Skeletal muscle satellite cell (primary cell): ENCODE data around the gene SHMT2.

Source experiments
- H3K27me3 ChIP-seq: 2 replicates; pipeline ENCODE4 v1.7.0; 2013; ENCODE audit warnings: low read length; ENCODE audit not compliant: control insufficient read depth, insufficient read depth
- H3K36me3 ChIP-seq: 2 replicates; pipeline ENCODE4 v1.7.0; 2013; ENCODE audit warnings: mild to moderate bottlenecking, control low read depth, low read length; ENCODE audit not compliant: insufficient read depth
- H3K4me1 ChIP-seq: 2 replicates; pipeline ENCODE4 v1.7.0; 2013; ENCODE audit warnings: low read length; ENCODE audit not compliant: control insufficient read depth, insufficient read depth
- H3K4me2 ChIP-seq: 2 replicates; pipeline ENCODE4 v1.7.0; 2013; ENCODE audit warnings: mild to moderate bottlenecking, low read length
- H3K4me3 ChIP-seq: 2 replicates; pipeline ENCODE4 v1.7.0; 2013; ENCODE audit warnings: low read length
- H3K9ac ChIP-seq: 2 replicates; pipeline ENCODE4 v1.7.0; 2013; ENCODE audit warnings: mild to moderate bottlenecking, low read depth, low read length, moderate library complexity
- H3K9me3 ChIP-seq: replicated peaks from 2 replicates; pipeline ENCODE4 v1.7.0; 2013; ENCODE audit warnings: mild to moderate bottlenecking, control low read depth, low read length

SHMT2 gene

GRCh38 chr12:57250541-57250940, 21.0 kb downstream of the SHMT2 start:
- Histone ChIP-seq H3K4me1 (peaks cover 21% of the 10 kb centered on the region), H3K9me3 (no peaks in the 10 kb centered on the region), H3K27me3 (no peaks in the 10 kb centered on the region), H3K36me3 (peaks cover 9% of the 10 kb centered on the region), H3K4me3 (no peak overlapping the region), H3K9ac (no peak overlapping the region), H3K4me2 (peak overlapping the region; percentile 11)

- H3K4me1 ChIP-seq = peaks cover 19% of the 10 kb centered on the region
- no peak within 1 kb of the TSS for H3K9ac ChIP-seq
- peaks cover 13% of the 10 kb centered on the region for H3K36me3 ChIP-seq
- no peaks in the 10 kb centered on the region for H3K27me3 ChIP-seq
- H3K4me2 ChIP-seq = peak within 1 kb of the TSS; percentile 11
- H3K9me3 ChIP-seq = no peaks in the 10 kb centered on the region
- H3K4me3 ChIP-seq = no peak within 1 kb of the TSS
These were observed 21.4 kb downstream of the SHMT2 start, which contains the start of gene STAC3 for GRCh38 chr12:57250956-57251355. STAC3 (minus strand) TSS chr12:57251187; CDS start chr12:57249636, 1,551 bp downstream.

- no peak overlapping the region for H3K4me2 ChIP-seq
These were observed 25.2 kb downstream of the SHMT2 start for GRCh38 chr12:57254506-57255280.

GRCh38 chr12:57255916-57256315, 26.4 kb downstream of the SHMT2 start:
- Histone ChIP-seq H3K9ac (no peak overlapping the region), H3K36me3 (peaks cover 45% of the 10 kb centered on the region), H3K4me3 (no peak overlapping the region)

More at GRCh38 chr12:57254506-57255280, 25.2 kb downstream of the SHMT2 start:
- Histone ChIP-seq H3K27me3 (no peaks in the 10 kb centered on the region), H3K36me3 (peaks cover 42% of the 10 kb centered on the region), H3K9me3 (no peaks in the 10 kb centered on the region), H3K4me3 (no peak overlapping the region), H3K4me1 (peaks cover 9% of the 10 kb centered on the region), H3K9ac (no peak overlapping the region)

GRCh38 chr12:57258977-57259970, 29.8 kb downstream of the SHMT2 start:
- Histone ChIP-seq H3K4me3 (no peak overlapping the region), H3K4me1 (no peaks in the 10 kb centered on the region), H3K27me3 (no peaks in the 10 kb centered on the region), H3K36me3 (peaks cover 52% of the 10 kb centered on the region), H3K9me3 (no peaks in the 10 kb centered on the region), H3K4me2 (no peak overlapping the region), H3K9ac (no peak overlapping the region)

More at GRCh38 chr12:57255916-57256315, 26.4 kb downstream of the SHMT2 start:
- H3K4me2 ChIP-seq = no peak overlapping the region
- H3K27me3 ChIP-seq = no peaks in the 10 kb centered on the region
- H3K9me3 ChIP-seq = no peaks in the 10 kb centered on the region
- H3K4me1 ChIP-seq = peaks cover 2% of the 10 kb centered on the region

DNA sequence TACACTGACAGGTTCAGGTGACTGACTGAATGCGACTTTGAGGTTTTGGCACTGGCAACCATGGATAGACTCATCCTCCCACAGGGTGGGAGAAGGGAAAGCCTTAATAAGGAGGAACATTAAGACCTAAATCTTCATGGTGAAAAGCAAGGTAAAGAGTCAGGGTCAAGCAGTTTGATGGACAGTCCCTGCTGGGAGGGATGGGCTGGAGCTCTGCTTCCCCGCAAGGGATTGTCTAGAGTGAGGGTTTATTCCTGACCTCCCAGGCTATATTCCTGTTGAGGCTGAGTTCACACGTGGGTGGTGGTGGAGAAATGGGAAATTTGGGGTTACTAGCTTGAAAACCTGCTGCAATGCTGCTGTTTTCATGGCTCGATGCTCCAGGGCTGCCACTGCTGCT, 30.9 kb downstream of the SHMT2 start:
- Histone ChIP-seq H3K36me3 (peaks cover 48% of the 10 kb centered on the region), H3K4me2 (no peak overlapping the region), H3K27me3 (no peaks in the 10 kb centered on the region), H3K9ac (no peak overlapping the region), H3K9me3 (no peaks in the 10 kb centered on the region), H3K4me1 (peaks cover 3% of the 10 kb centered on the region), H3K4me3 (no peak overlapping the region)

- H3K4me2 ChIP-seq = no peak overlapping the region
- H3K27me3 ChIP-seq = no peaks in the 10 kb centered on the region
- H3K9ac ChIP-seq = no peak overlapping the region
- H3K4me1 ChIP-seq = peaks cover 5% of the 10 kb centered on the region
- no peaks in the 10 kb centered on the region for H3K9me3 ChIP-seq
- H3K4me3 ChIP-seq = no peak overlapping the region
- H3K36me3 ChIP-seq = peaks cover 39% of the 10 kb centered on the region
These were observed 31.9 kb downstream of the SHMT2 start for GRCh38 chr12:57261428-57261865.

GRCh38 chr12:57262126-57262822, 32.8 kb downstream of the SHMT2 start:
- Histone ChIP-seq H3K4me3 (no peak overlapping the region), H3K4me1 (peaks cover 5% of the 10 kb centered on the region), H3K4me2 (no peak overlapping the region), H3K27me3 (no peaks in the 10 kb centered on the region), H3K36me3 (peaks cover 40% of the 10 kb centered on the region), H3K9me3 (no peaks in the 10 kb centered on the region), H3K9ac (no peak overlapping the region)

DNA sequence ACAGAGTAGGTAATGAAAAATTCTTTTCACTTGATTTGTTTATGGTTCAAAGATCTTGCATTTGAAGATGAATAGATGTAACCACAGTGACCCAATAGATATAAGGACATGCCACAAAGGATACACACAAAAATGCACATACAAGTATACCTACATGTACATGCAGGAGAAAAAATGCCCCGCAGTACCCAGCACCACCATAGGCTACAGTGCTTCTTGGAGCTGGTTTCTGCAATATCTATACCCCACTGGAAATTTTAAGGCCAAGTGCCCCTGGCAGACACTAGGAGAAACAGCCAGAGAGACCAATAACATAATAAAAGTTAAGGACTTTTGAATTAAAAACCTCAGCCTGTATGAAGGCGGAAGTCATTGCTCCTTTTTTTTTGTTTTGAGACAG, 33.6 kb downstream of the SHMT2 start:
- Histone ChIP-seq H3K9ac (no peak overlapping the region), H3K9me3 (no peaks in the 10 kb centered on the region), H3K4me2 (no peak overlapping the region), H3K4me3 (no peak overlapping the region), H3K36me3 (peaks cover 38% of the 10 kb centered on the region), H3K27me3 (no peaks in the 10 kb centered on the region), H3K4me1 (peaks cover 5% of the 10 kb centered on the region)

GRCh38 chr12:57266681-57267080, 37.2 kb downstream of the SHMT2 start:
- Histone ChIP-seq H3K27me3 (no peaks in the 10 kb centered on the region), H3K9ac (no peak overlapping the region), H3K4me3 (no peak overlapping the region), H3K9me3 (no peaks in the 10 kb centered on the region), H3K4me1 (peaks cover 8% of the 10 kb centered on the region), H3K4me2 (no peak overlapping the region), H3K36me3 (peaks cover 42% of the 10 kb centered on the region)

DNA sequence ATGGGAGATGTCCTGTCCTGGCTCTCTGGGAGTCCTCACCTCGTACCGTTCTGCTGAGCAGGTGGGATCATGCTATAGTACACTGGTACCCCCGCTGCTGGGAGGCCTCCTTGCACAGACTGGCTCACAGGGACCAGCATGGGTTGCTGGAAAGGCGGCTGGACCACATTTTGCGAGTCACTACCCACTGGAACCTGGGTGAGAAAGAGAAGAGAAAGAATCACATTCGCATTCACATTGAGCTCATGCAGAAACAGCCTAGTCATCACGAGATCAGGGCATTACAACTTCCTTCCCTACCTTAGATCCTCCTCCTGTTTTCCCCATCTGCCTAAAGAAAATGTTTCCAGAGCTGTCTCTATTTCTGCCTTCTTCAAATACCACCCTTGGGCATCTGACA, 38.8 kb downstream of the SHMT2 start:
- Histone ChIP-seq H3K4me3 (no peak overlapping the region), H3K9ac (no peak overlapping the region), H3K9me3 (no peaks in the 10 kb centered on the region), H3K36me3 (peaks cover 40% of the 10 kb centered on the region), H3K4me2 (no peak overlapping the region), H3K4me1 (peaks cover 20% of the 10 kb centered on the region), H3K27me3 (no peaks in the 10 kb centered on the region)
